Chondrocyte (in vitro differentiated cells): ENCODE measurements around the gene TCERG1L. TPM values are rescaled to one million over a fixed set of nuclear protein-coding genes. Genes with fewer than 3 reads are reported as not detected.

ENCODE experiments used
- DNase-seq: peaks from one replicate; pipeline ENCODE4 v3.0.0; 2021; ENCODE audit warnings: mixed read lengths, low spot score
- H3K27ac Mint-ChIP-seq: one replicate; pipeline ENCODE4 v1.8.0; 2021; ENCODE audit warnings: mild to moderate bottlenecking, moderate library complexity, mixed read lengths; ENCODE audit not compliant: unreplicated experiment
- H3K27me3 Mint-ChIP-seq: 2 replicates; pipeline ENCODE4 v1.8.0; 2021; ENCODE audit warnings: low read depth, mixed read lengths
- H3K36me3 Mint-ChIP-seq: 2 replicates; pipeline ENCODE4 v1.8.0; 2021; ENCODE audit warnings: low read depth, mixed read lengths
- H3K4me1 Mint-ChIP-seq: 2 replicates; pipeline ENCODE4 v1.8.0; 2021; ENCODE audit warnings: low read depth, mild to moderate bottlenecking, mixed read lengths
- H3K4me3 Mint-ChIP-seq: one replicate; pipeline ENCODE4 v1.8.0; 2021; ENCODE audit warnings: mild to moderate bottlenecking, moderate library complexity, mixed read lengths; ENCODE audit not compliant: unreplicated experiment
- H3K9me3 Mint-ChIP-seq: 2 replicates; pipeline ENCODE4 v1.8.0; 2021; ENCODE audit warnings: low read depth, mixed read lengths
- CTCF ChIP-seq: fragments of 200-600 bp; sonication (generic); IDR thresholded peaks from 2 replicates; pipeline ENCODE4 v1.5.0; 2021; ENCODE audit warnings: antibody characterized with exemption, mild to moderate bottlenecking, moderate library complexity
- total RNA-seq: library from RNA; stranded (reverse); gene quantifications from 3 replicates; pipeline ENCODE4 v1.2.1, GENCODE V29; 2021

Gene TCERG1L
- total RNA-seq, 1 donor from 2014 or later, result not detected

- no peak for DNase-seq
- Mint-ChIP-seq H3K9me3 (peaks cover 43% of the 10 kb centered on the region), H3K27me3 (no peaks in the 10 kb centered on the region), H3K36me3 (no peaks in the 10 kb centered on the region), H3K4me3 (no peak overlapping the region), H3K27ac (no peak overlapping the region), H3K4me1 (no peaks in the 10 kb centered on the region)
- no peak for TF ChIP-seq CTCF
Observed at GRCh38 chr10:131355056-131355455, 43.5 kb upstream of the TCERG1L start.

- Mint-ChIP-seq H3K27me3 (no peaks in the 10 kb centered on the region), H3K4me3 (no peak overlapping the region), H3K27ac (no peak overlapping the region), H3K36me3 (peaks cover 2% of the 10 kb centered on the region), H3K4me1 (no peaks in the 10 kb centered on the region), H3K9me3 (peaks cover 38% of the 10 kb centered on the region)
- no peak for TF ChIP-seq CTCF
- no peak for DNase-seq
Observed at GRCh38 chr10:131354380-131354779, 42.9 kb upstream of the TCERG1L start.

GRCh38 chr10:131352765-131353290, 41.3 kb upstream of the TCERG1L start:
- Mint-ChIP-seq H3K4me3 (no peak overlapping the region), H3K4me1 (no peaks in the 10 kb centered on the region), H3K27me3 (no peaks in the 10 kb centered on the region), H3K27ac (no peak overlapping the region), H3K36me3 (peaks cover 2% of the 10 kb centered on the region), H3K9me3 (peaks cover 32% of the 10 kb centered on the region)
- no peak for TF ChIP-seq CTCF
- no peak for DNase-seq

GRCh38 chr10:131350660-131351059, 39.1 kb upstream of the TCERG1L start:
- Mint-ChIP-seq H3K27ac (no peak overlapping the region), H3K9me3 (peaks cover 32% of the 10 kb centered on the region), H3K4me3 (no peak overlapping the region), H3K27me3 (no peaks in the 10 kb centered on the region), H3K4me1 (no peaks in the 10 kb centered on the region), H3K36me3 (peaks cover 2% of the 10 kb centered on the region)
- no peak for DNase-seq
- TF ChIP-seq CTCF, result no peak

GRCh38 chr10:131350245-131350644, 38.7 kb upstream of the TCERG1L start:
- DNase-seq, result no peak
- Mint-ChIP-seq H3K4me3 (no peak overlapping the region), H3K27me3 (no peaks in the 10 kb centered on the region), H3K4me1 (no peaks in the 10 kb centered on the region), H3K27ac (no peak overlapping the region), H3K36me3 (peaks cover 2% of the 10 kb centered on the region), H3K9me3 (peaks cover 28% of the 10 kb centered on the region)
- TF ChIP-seq CTCF, result no peak
